Breast epithelium (tissue), 4 donors: Measurements from ENCODE around the gene LEFTY2. TPM values are rescaled to one million over a fixed set of nuclear protein-coding genes. Genes with fewer than 3 reads are reported as not detected.

Experiments
- DNase-seq, 2 donors: peaks; one replicate each; pipeline ENCODE4 v3.0.0-alpha.2; 2019; ENCODE audit warnings: low spot score in 2 of 2
- H3K27ac ChIP-seq, 2 donors: fragments of 200-600 bp; sonication (generic) in 1 of 2; one replicate each; pipeline ENCODE4 v1.5.1; 2016 to 2019; ENCODE audit warnings: mild to moderate bottlenecking in 1 of 2
- H3K27me3 ChIP-seq, 2 donors: fragments of 200-600 bp; sonication (generic) in 1 of 2; one replicate each; pipeline versions ENCODE4 v1.5.1 to v1.6.0; 2017 to 2019; ENCODE audit warnings: control low read depth in 1 of 2, mild to moderate bottlenecking in 1 of 2
- H3K36me3 ChIP-seq: fragments of 200-600 bp; one replicate; pipeline ENCODE4 v1.5.1; 2019
- H3K4me1 ChIP-seq, 2 donors: fragments of 200-600 bp; sonication (generic); one replicate each; pipeline ENCODE4 v1.5.1; 2016 to 2019; ENCODE audit warnings: control low read depth in 1 of 2
- H3K4me3 ChIP-seq, 3 donors: fragments of 200-600 bp; sonication (generic); 1 replicate in 2 of 3; 2 replicates in 1 of 3; pipeline ENCODE4 v1.5.1; 2016 to 2019; ENCODE audit warnings: mild to moderate bottlenecking in 3 of 3, moderate library complexity in 2 of 3
- H3K9me3 ChIP-seq, 2 donors: fragments of 200-600 bp; sonication (generic) in 1 of 2; one replicate each; pipeline ENCODE4 v1.5.1; 2016 to 2019; ENCODE audit warnings: control low read depth in 1 of 2
- CTCF ChIP-seq, 3 donors: fragments of 450-650 bp; IDR thresholded peaks; one replicate each; pipeline ENCODE4 v1.5.1; 2016 to 2017; ENCODE audit warnings: antibody characterized with exemption in 3 of 3, mild to moderate bottlenecking in 3 of 3, moderate library complexity in 3 of 3
- POLR2A ChIP-seq: fragments of 450-650 bp; IDR thresholded peaks from one replicate; pipeline ENCODE4 v1.6.1; 2016; ENCODE audit warnings: antibody characterized with exemption, mild to moderate bottlenecking, moderate library complexity
- POLR2AphosphoS5 ChIP-seq, 3 donors: sonication (generic); formaldehyde crosslinking; IDR thresholded peaks; one replicate each; pipeline ENCODE4 v1.6.1; 2017; ENCODE audit warnings: antibody characterized with exemption in 3 of 3
- intact Hi-C: fragments of 100-400 bp; cut with DNase I; formaldehyde crosslinking; loops from one replicate; pipeline ENCODE4 v1.15.1; 2023; ENCODE audit warnings: low total_unique reads
- total RNA-seq, 3 donors: library from RNA; depleted of rRNA; stranded (reverse); fragments of >200 nt; gene quantifications; one replicate each; pipeline ENCODE4 v1.1.0, GENCODE V29; 2016

LEFTY2 gene
- total RNA-seq: under 1 TPM in 2 of 3 donors, not detected in 1; 0.88 to 0.96 TPM

GRCh38 chr1:225941187-225941941, at the start of gene LEFTY2:
LEFTY2 (minus strand) TSS chr1:225941220; CDS start chr1:225941140, 80 bp downstream.
- H3K27me3 ChIP-seq: no peaks in the 10 kb centered on the region
- H3K36me3 ChIP-seq: no peaks in the 10 kb centered on the region
- peaks cover 11 to 13% of the 10 kb centered on the region in 2 donors for H3K4me1 ChIP-seq
- intact Hi-C loops: no loop called here
- H3K27ac ChIP-seq: peak within 1 kb of the TSS in 1 of 2 donors; percentile 35
- no peaks in the 10 kb centered on the region for H3K9me3 ChIP-seq
- peak within 1 kb of the TSS in 1 of 3 donors; percentile 11 for H3K4me3 ChIP-seq
- no peak for DNase-seq
- no peak for TF ChIP-seq POLR2A
- no peak for TF ChIP-seq CTCF (IDR thresholded peaks at IDR 0.05)
- TF ChIP-seq POLR2AphosphoS5 (IDR thresholded peaks at IDR 0.05): no peak

GRCh38 chr1:225987491-225988316, 46.7 kb upstream of the LEFTY2 start:
- Histone ChIP-seq H3K4me1 (no peaks in the 10 kb centered on the region), H3K27ac (no peak overlapping the region), H3K27me3 (no peaks in the 10 kb centered on the region), H3K4me3 (no peak overlapping the region), H3K9me3 (no peaks in the 10 kb centered on the region), H3K36me3 (peaks cover 3% of the 10 kb centered on the region)
- no peak for TF ChIP-seq POLR2AphosphoS5 (IDR thresholded peaks at IDR 0.05)
- peak; percentile 31 to 65 (median 64) for TF ChIP-seq CTCF (IDR thresholded peaks at IDR 0.05)
- TF ChIP-seq POLR2A: no peak
- DNase-seq: no peak
- intact Hi-C loops: no loop called here

- Histone ChIP-seq H3K9me3 (peaks cover 0 to 4% of the 10 kb centered on the region in 2 donors), H3K27ac (no peak overlapping the region), H3K27me3 (no peaks in the 10 kb centered on the region), H3K4me3 (no peak overlapping the region), H3K36me3 (no peaks in the 10 kb centered on the region), H3K4me1 (no peaks in the 10 kb centered on the region)
- TF ChIP-seq POLR2AphosphoS5 (IDR thresholded peaks at IDR 0.05) (no peak), POLR2A (no peak), CTCF (IDR thresholded peaks at IDR 0.05) (no peak)
- intact Hi-C loops: no loop called here
- no peak for DNase-seq
Measured at GRCh38 chr1:225981714-225982113, 40.7 kb upstream of the LEFTY2 start.

GRCh38 chr1:225980005-225980836, 39.2 kb upstream of the LEFTY2 start:
- no peaks in the 10 kb centered on the region for H3K27me3 ChIP-seq
- H3K4me1 ChIP-seq: no peaks in the 10 kb centered on the region
- H3K9me3 ChIP-seq: peaks cover 0 to 4% of the 10 kb centered on the region in 2 donors
- intact Hi-C loops: no loop called here
- TF ChIP-seq POLR2A: no peak
- TF ChIP-seq CTCF (IDR thresholded peaks at IDR 0.05): no peak
- TF ChIP-seq POLR2AphosphoS5 (IDR thresholded peaks at IDR 0.05): no peak
- H3K36me3 ChIP-seq: no peaks in the 10 kb centered on the region
- DNase-seq: no peak
- H3K4me3 ChIP-seq: no peak overlapping the region
- H3K27ac ChIP-seq: no peak overlapping the region
